Measurements from ENCODE around the gene KCNK7. TPM values are rescaled to one million over a fixed set of nuclear protein-coding genes. Genes with fewer than 3 reads are reported as not detected.

Gene KCNK7
- total and polyA plus RNA-seq, 2 donors = 0.66 to 3.8 TPM

- 23% methylated on average over 43 of the region's 43 CpGs for WGBS
- no peak for DNase-seq (ENCODE audit: low read depth in 6 of 9, low spot score in 9 of 9)
- Histone ChIP-seq H3K27me3 (ENCODE audit: control insufficient read depth in 2 of 2, insufficient read depth in 1 of 2, low read length in 1 of 2) (no peaks in the 10 kb centered on the region), H3K4me3 (ENCODE audit: low read length in 2 of 2) (peak overlapping the region; percentile 86 to 87), H3K27ac (ENCODE audit: low read depth in 1 of 2, low read length in 1 of 2) (peak overlapping the region; percentile 92 to 97), H3K36me3 (ENCODE audit: control insufficient read depth in 2 of 2, insufficient read depth in 2 of 2, low read length in 1 of 2) (peaks cover 42 to 57% of the 10 kb centered on the region in 2 donors), H3K9me3 (ENCODE audit: control insufficient read depth in 2 of 2, insufficient read depth in 1 of 2, low read length in 1 of 2) (peaks cover 0 to 3% of the 10 kb centered on the region in 2 donors), H3K4me1 (ENCODE audit: control insufficient read depth in 2 of 2, insufficient read depth in 2 of 2, low read length in 2 of 2) (peaks cover 32 to 58% of the 10 kb centered on the region in 2 donors)
Observed at GRCh38 chr11:65613091-65613928, 17.7 kb upstream of the KCNK7 start.

DNA sequence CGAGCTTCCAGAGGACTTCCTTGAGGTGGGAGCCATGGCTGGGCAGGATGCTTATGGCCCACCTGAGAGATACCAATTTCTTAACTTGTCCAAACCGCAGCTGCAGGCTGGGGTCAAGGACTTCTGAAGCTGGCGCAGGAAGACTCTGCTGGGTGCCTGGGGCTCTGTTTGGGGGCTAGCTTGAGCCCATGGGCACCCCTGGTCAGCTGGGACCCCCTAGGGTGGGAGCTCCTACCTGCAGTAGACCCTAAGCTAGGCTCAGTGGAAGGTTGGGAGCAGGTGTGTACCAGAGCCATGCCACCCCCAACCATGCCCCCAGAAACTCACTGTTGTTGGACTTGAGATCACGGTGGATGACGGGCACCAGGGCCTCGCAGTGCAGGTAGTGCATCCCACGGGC, 17.1 kb upstream of the KCNK7 start:
- Histone ChIP-seq H3K9me3 (ENCODE audit: control insufficient read depth in 2 of 2, insufficient read depth in 1 of 2, low read length in 1 of 2) (peaks cover 0 to 3% of the 10 kb centered on the region in 2 donors), H3K4me1 (ENCODE audit: control insufficient read depth in 2 of 2, insufficient read depth in 2 of 2, low read length in 2 of 2) (peaks cover 32 to 59% of the 10 kb centered on the region in 2 donors), H3K27ac (ENCODE audit: low read depth in 1 of 2, low read length in 1 of 2) (no peak overlapping the region), H3K4me3 (ENCODE audit: low read length in 2 of 2) (peak overlapping the region; percentile 86 to 87), H3K27me3 (ENCODE audit: control insufficient read depth in 2 of 2, insufficient read depth in 1 of 2, low read length in 1 of 2) (no peaks in the 10 kb centered on the region), H3K36me3 (ENCODE audit: control insufficient read depth in 2 of 2, insufficient read depth in 2 of 2, low read length in 1 of 2) (peaks cover 42 to 57% of the 10 kb centered on the region in 2 donors)
- 67% methylated on average over 7 of the region's 7 CpGs for WGBS
- DNase-seq (ENCODE audit: low read depth in 6 of 9, low spot score in 9 of 9) = no peak

GRCh38 chr11:65611758-65612603, 16.4 kb upstream of the KCNK7 start:
- Histone ChIP-seq H3K9me3 (ENCODE audit: control insufficient read depth in 2 of 2, insufficient read depth in 1 of 2, low read length in 1 of 2) (peaks cover 0 to 3% of the 10 kb centered on the region in 2 donors), H3K4me3 (ENCODE audit: low read length in 2 of 2) (peak overlapping the region; percentile 86 to 87), H3K27me3 (ENCODE audit: control insufficient read depth in 2 of 2, insufficient read depth in 1 of 2, low read length in 1 of 2) (no peaks in the 10 kb centered on the region), H3K4me1 (ENCODE audit: control insufficient read depth in 2 of 2, insufficient read depth in 2 of 2, low read length in 2 of 2) (peaks cover 29 to 60% of the 10 kb centered on the region in 2 donors), H3K36me3 (ENCODE audit: control insufficient read depth in 2 of 2, insufficient read depth in 2 of 2, low read length in 1 of 2) (peaks cover 42 to 55% of the 10 kb centered on the region in 2 donors), H3K27ac (ENCODE audit: low read depth in 1 of 2, low read length in 1 of 2) (peak overlapping the region in 1 of 2 donors; percentile 50)
- 74% methylated on average over 12 of the region's 12 CpGs for WGBS
- no peak for DNase-seq (ENCODE audit: low read depth in 6 of 9, low spot score in 9 of 9)

DNA sequence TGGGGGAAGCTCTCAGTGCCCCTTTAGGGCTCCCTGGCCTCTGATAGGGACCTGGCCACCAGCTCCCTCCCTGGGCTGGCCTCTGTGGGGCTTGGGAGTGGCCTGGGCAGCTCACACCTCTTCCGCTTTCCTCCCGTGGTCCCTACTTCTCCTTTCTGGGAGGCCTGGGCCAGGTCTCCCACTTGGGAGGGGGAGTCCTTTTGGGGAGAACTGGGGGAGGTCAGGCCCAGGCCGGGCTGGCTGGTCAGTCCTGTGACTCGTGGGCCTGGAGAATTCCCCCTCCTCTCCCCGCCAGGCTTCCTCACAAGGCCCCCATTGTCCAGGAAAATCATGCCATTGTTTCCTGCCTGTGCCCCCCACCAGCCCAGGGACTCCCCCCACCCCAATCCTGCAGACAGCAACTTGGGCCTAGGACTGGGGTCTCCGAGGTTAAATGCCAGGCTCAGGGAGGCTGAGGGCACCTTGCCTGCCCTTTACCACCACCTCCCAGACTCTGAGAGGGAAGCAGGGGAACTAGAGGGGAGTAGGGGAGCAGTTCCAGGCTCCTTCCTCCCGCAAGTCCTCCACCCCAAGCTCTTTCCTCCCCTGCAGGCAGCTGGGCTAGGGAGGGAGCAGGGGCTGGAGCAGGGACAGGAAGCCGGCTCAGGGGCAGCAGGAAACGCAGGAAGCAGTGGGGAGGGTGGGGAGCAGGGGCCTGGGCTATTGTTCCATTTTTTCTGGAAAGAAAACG, 15.6 kb upstream of the KCNK7 start:
- peaks cover 48 to 56% of the 10 kb centered on the region in 2 donors for H3K36me3 ChIP-seq (ENCODE audit: control insufficient read depth in 2 of 2, insufficient read depth in 2 of 2, low read length in 1 of 2)
- peaks cover 22 to 57% of the 10 kb centered on the region in 2 donors for H3K4me1 ChIP-seq (ENCODE audit: control insufficient read depth in 2 of 2, insufficient read depth in 2 of 2, low read length in 2 of 2)
- H3K4me3 ChIP-seq (ENCODE audit: low read length in 2 of 2) = peak overlapping the region in 1 of 2 donors; percentile 86
- no peaks in the 10 kb centered on the region for H3K27me3 ChIP-seq (ENCODE audit: control insufficient read depth in 2 of 2, insufficient read depth in 1 of 2, low read length in 1 of 2)
- H3K9me3 ChIP-seq (ENCODE audit: control insufficient read depth in 2 of 2, insufficient read depth in 1 of 2, low read length in 1 of 2) = peaks cover 0 to 3% of the 10 kb centered on the region in 2 donors
- 54% methylated on average over 10 of the region's 10 CpGs for WGBS
- no peak for DNase-seq (ENCODE audit: low read depth in 6 of 9, low spot score in 9 of 9)
- H3K27ac ChIP-seq (ENCODE audit: low read depth in 1 of 2, low read length in 1 of 2) = peak overlapping the region in 1 of 2 donors; percentile 50

- WGBS = 82% methylated on average over 6 of the region's 6 CpGs
- H3K36me3 ChIP-seq (ENCODE audit: control insufficient read depth in 2 of 2, insufficient read depth in 2 of 2, low read length in 1 of 2) = peaks cover 56 to 64% of the 10 kb centered on the region in 2 donors
- no peak overlapping the region for H3K4me3 ChIP-seq (ENCODE audit: low read length in 2 of 2)
- DNase-seq (ENCODE audit: low read depth in 6 of 9, low spot score in 9 of 9) = no peak
- H3K9me3 ChIP-seq (ENCODE audit: control insufficient read depth in 2 of 2, insufficient read depth in 1 of 2, low read length in 1 of 2) = peaks cover 0 to 3% of the 10 kb centered on the region in 2 donors
- peaks cover 21 to 56% of the 10 kb centered on the region in 2 donors for H3K4me1 ChIP-seq (ENCODE audit: control insufficient read depth in 2 of 2, insufficient read depth in 2 of 2, low read length in 2 of 2)
- no peaks in the 10 kb centered on the region for H3K27me3 ChIP-seq (ENCODE audit: control insufficient read depth in 2 of 2, insufficient read depth in 1 of 2, low read length in 1 of 2)
- no peak overlapping the region for H3K27ac ChIP-seq (ENCODE audit: low read depth in 1 of 2, low read length in 1 of 2)
Observed at GRCh38 chr11:65610404-65610803, 14.8 kb upstream of the KCNK7 start.

DNA sequence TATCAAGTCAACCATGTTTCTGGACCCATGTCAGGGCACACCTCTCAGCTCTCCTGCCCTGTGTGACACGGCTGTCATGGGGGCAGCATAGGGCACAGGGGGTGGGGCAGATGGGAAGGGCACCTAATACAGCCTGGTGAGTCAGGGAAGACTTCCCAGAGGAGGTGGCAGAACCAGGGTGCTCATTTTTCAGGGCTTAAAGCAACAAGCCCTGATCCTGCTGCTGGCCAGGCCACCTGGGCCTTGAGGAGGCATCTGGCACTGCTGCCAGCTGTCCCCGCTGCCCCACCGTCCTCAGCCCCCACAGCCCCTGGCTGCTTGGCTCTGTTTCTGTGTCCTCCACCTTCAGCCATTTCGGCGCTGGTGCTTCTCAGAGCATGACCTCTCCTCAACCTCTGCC, 14.1 kb upstream of the KCNK7 start:
- Histone ChIP-seq H3K36me3 (ENCODE audit: control insufficient read depth in 2 of 2, insufficient read depth in 2 of 2, low read length in 1 of 2) (peaks cover 63 to 71% of the 10 kb centered on the region in 2 donors), H3K9me3 (ENCODE audit: control insufficient read depth in 2 of 2, insufficient read depth in 1 of 2, low read length in 1 of 2) (peaks cover 0 to 3% of the 10 kb centered on the region in 2 donors), H3K27me3 (ENCODE audit: control insufficient read depth in 2 of 2, insufficient read depth in 1 of 2, low read length in 1 of 2) (no peaks in the 10 kb centered on the region), H3K4me3 (ENCODE audit: low read length in 2 of 2) (no peak overlapping the region), H3K4me1 (ENCODE audit: control insufficient read depth in 2 of 2, insufficient read depth in 2 of 2, low read length in 2 of 2) (peaks cover 21 to 52% of the 10 kb centered on the region in 2 donors), H3K27ac (ENCODE audit: low read depth in 1 of 2, low read length in 1 of 2) (peak overlapping the region in 1 of 2 donors; percentile 15)
- DNase-seq (ENCODE audit: low read depth in 6 of 9, low spot score in 9 of 9) = no peak
- whole genome bisulfite sequencing = 96% methylated on average over 5 of the region's 5 CpGs

- Histone ChIP-seq H3K9me3 (ENCODE audit: control insufficient read depth in 2 of 2, insufficient read depth in 1 of 2, low read length in 1 of 2) (peaks cover 0 to 3% of the 10 kb centered on the region in 2 donors), H3K36me3 (ENCODE audit: control insufficient read depth in 2 of 2, insufficient read depth in 2 of 2, low read length in 1 of 2) (peaks cover 66 to 76% of the 10 kb centered on the region in 2 donors), H3K4me1 (ENCODE audit: control insufficient read depth in 2 of 2, insufficient read depth in 2 of 2, low read length in 2 of 2) (peaks cover 21 to 52% of the 10 kb centered on the region in 2 donors), H3K27ac (ENCODE audit: low read depth in 1 of 2, low read length in 1 of 2) (no peak overlapping the region), H3K4me3 (ENCODE audit: low read length in 2 of 2) (no peak overlapping the region), H3K27me3 (ENCODE audit: control insufficient read depth in 2 of 2, insufficient read depth in 1 of 2, low read length in 1 of 2) (no peaks in the 10 kb centered on the region)
- 94% methylated on average over 3 of the region's 3 CpGs for WGBS
- no peak for DNase-seq (ENCODE audit: low read depth in 6 of 9, low spot score in 9 of 9)
Observed at GRCh38 chr11:65609229-65609628, 13.6 kb upstream of the KCNK7 start.

DNA sequence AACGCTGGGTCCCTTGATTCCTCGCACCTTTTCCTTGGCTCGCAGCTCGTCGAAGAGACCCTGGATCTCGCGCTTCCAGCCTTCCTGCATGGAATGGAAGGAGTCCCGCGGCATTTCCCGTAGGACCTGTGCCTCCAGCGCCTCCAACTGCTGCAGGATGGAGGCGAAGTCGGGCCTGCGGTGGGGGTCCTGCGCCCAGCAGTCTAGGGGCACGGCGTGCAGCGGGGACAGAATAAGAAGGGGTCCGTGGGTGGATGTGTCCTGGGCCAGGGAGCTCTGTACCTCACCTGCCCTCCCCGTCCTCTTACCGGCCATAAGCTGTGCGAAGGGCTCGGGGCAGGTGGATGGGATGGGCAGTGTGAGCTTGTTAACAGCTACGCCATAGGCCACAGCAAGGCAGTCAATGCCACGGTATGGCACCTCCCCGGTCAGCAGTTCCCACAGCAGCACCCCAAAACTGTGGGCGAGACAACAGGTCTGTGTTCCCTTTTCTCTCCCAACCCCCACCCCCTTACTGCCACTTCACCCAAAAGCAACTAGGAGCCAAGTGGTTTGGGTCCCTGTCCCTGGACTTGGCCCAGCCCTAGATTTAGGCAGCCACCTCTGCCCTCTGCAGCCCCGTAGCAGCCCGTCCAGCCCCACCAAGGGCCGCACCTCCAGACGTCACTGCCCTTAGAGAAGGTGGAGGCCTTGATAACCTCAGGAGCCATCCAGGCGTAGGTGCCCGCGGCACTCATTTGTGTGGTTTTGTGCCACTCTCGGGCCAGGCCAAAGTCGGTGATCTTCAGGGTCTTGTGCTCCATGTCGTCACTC, 12.2 kb upstream of the KCNK7 start:
- no peak overlapping the region for H3K27ac ChIP-seq (ENCODE audit: low read depth in 1 of 2, low read length in 1 of 2)
- peaks cover 15 to 42% of the 10 kb centered on the region in 2 donors for H3K4me1 ChIP-seq (ENCODE audit: control insufficient read depth in 2 of 2, insufficient read depth in 2 of 2, low read length in 2 of 2)
- H3K36me3 ChIP-seq (ENCODE audit: control insufficient read depth in 2 of 2, insufficient read depth in 2 of 2, low read length in 1 of 2) = peaks cover 74 to 87% of the 10 kb centered on the region in 2 donors
- DNase-seq (ENCODE audit: low read depth in 6 of 9, low spot score in 9 of 9) = no peak
- no peak overlapping the region for H3K4me3 ChIP-seq (ENCODE audit: low read length in 2 of 2)
- H3K27me3 ChIP-seq (ENCODE audit: control insufficient read depth in 2 of 2, insufficient read depth in 1 of 2, low read length in 1 of 2) = no peaks in the 10 kb centered on the region
- H3K9me3 ChIP-seq (ENCODE audit: control insufficient read depth in 2 of 2, insufficient read depth in 1 of 2, low read length in 1 of 2) = no peaks in the 10 kb centered on the region
- 96% methylated on average over 37 of the region's 37 CpGs for WGBS
